HepG2 (cell line): Measurements from ENCODE around the gene CREB3. TPM values are rescaled to one million over a fixed set of nuclear protein-coding genes. Genes with fewer than 3 reads are reported as not detected.

Source experiments
- CREB3 ChIP-seq: sonication (generic); formaldehyde crosslinking; IDR thresholded peaks from 2 replicates; pipeline ENCODE4 v1.5.0; 2020; ENCODE audit warnings: missing genetic modification reagents
- DRAP1 ChIP-seq: IDR thresholded peaks from 2 replicates; pipeline ENCODE4 v1.6.1; 2016; ENCODE audit warnings: missing genetic modification reagents, missing compliant biosample characterization
- DZIP1 ChIP-seq: sonication (generic); formaldehyde crosslinking; IDR thresholded peaks from 2 replicates; pipeline ENCODE4 v1.5.0; 2020; ENCODE audit warnings: mild to moderate bottlenecking, missing genetic modification reagents
- ELF3 ChIP-seq: IDR thresholded peaks from 2 replicates; pipeline ENCODE4 v1.6.1; 2016; ENCODE audit warnings: missing genetic modification reagents, missing compliant biosample characterization
- GZF1 ChIP-seq: sonication (generic); formaldehyde crosslinking; IDR thresholded peaks from 2 replicates; pipeline ENCODE4 v1.5.1; 2020; ENCODE audit warnings: mild to moderate bottlenecking, missing genetic modification reagents
- HIVEP1 ChIP-seq: sonication (generic); formaldehyde crosslinking; IDR thresholded peaks from 2 replicates; pipeline ENCODE4 v1.4.0; 2020; ENCODE audit warnings: mild to moderate bottlenecking, missing genetic modification reagents
- HOXA7 ChIP-seq: sonication (generic); formaldehyde crosslinking; IDR thresholded peaks from 2 replicates; pipeline ENCODE4 v1.8.1; 2022; ENCODE audit warnings: mild to moderate bottlenecking, missing genetic modification reagents, moderate library complexity
- IKZF5 ChIP-seq: IDR thresholded peaks from 2 replicates; pipeline ENCODE4 v1.6.1; 2018; ENCODE audit warnings: missing genetic modification reagents, mild to moderate bottlenecking, missing compliant biosample characterization
- IRF2 ChIP-seq: IDR thresholded peaks from 2 replicates; pipeline ENCODE4 v1.6.1; 2018; ENCODE audit warnings: missing genetic modification reagents, missing compliant biosample characterization
- MAF1 ChIP-seq: sonication (generic); formaldehyde crosslinking; IDR thresholded peaks from 2 replicates; pipeline ENCODE4 v1.5.0; 2020; ENCODE audit warnings: missing genetic modification reagents, borderline replicate concordance
- NFE2 ChIP-seq: sonication (generic); formaldehyde crosslinking; IDR thresholded peaks from 2 replicates; pipeline ENCODE4 v1.4.0; 2020; ENCODE audit warnings: missing genetic modification reagents
- SMAD1 ChIP-seq: sonication (generic); formaldehyde crosslinking; IDR thresholded peaks from 2 replicates; pipeline ENCODE4 v1.4.0; 2020; ENCODE audit warnings: missing genetic modification reagents, low read depth, mild to moderate bottlenecking, borderline replicate concordance
- SNRNP70 ChIP-seq: fragments of 200-400 bp; formaldehyde crosslinking; IDR thresholded peaks from 2 replicates; pipeline ENCODE4 v1.6.1; 2017; ENCODE audit warnings: mild to moderate bottlenecking, low read depth, low read length, moderate library complexity
- TBP ChIP-seq: sonication (generic); formaldehyde crosslinking; IDR thresholded peaks from 2 replicates; pipeline ENCODE4 v1.5.0; 2020; ENCODE audit warnings: missing genetic modification reagents
- THAP7 ChIP-seq: sonication (generic); formaldehyde crosslinking; IDR thresholded peaks from 2 replicates; pipeline ENCODE4 v1.8.1; 2023; ENCODE audit warnings: mild to moderate bottlenecking, missing genetic modification reagents
- ZFX ChIP-seq: sonication (generic); formaldehyde crosslinking; IDR thresholded peaks from 2 replicates; pipeline ENCODE4 v1.4.0; 2020; ENCODE audit warnings: mild to moderate bottlenecking, low read depth, missing genetic modification reagents, moderate library complexity
- ZKSCAN8 ChIP-seq: IDR thresholded peaks from 2 replicates; pipeline ENCODE4 v1.6.1; 2016; ENCODE audit warnings: borderline replicate concordance, missing genetic modification reagents, missing compliant biosample characterization
- ZNF160 ChIP-seq: sonication (generic); formaldehyde crosslinking; IDR thresholded peaks from 2 replicates; pipeline ENCODE4 v1.8.0; 2022; ENCODE audit warnings: mild to moderate bottlenecking, inconsistent platforms, missing genetic modification reagents
- ZNF280B ChIP-seq: sonication (generic); formaldehyde crosslinking; IDR thresholded peaks from 2 replicates; pipeline ENCODE4 v1.5.0; 2020; ENCODE audit warnings: missing genetic modification reagents, mild to moderate bottlenecking, borderline replicate concordance
- ZNF713 ChIP-seq: sonication (generic); formaldehyde crosslinking; IDR thresholded peaks from 2 replicates; pipeline ENCODE4 v1.4.0; 2020; ENCODE audit warnings: mild to moderate bottlenecking, missing genetic modification reagents
- ZNF841 ChIP-seq: sonication (generic); formaldehyde crosslinking; IDR thresholded peaks from 2 replicates; pipeline ENCODE4 v1.8.1; 2023; ENCODE audit warnings: missing genetic modification reagents, borderline replicate concordance
- polyA plus RNA-seq, 8 experiments: library from polyadenylated mRNA; depleted of rRNA in 3 of 8; stranded (reverse) in 7 of 8; unstranded in 1 of 8; fragments of >200 nt; fragmentation: Illumina TruSeq in 4 of 8; extraction: Trizol in 4 of 8; gene quantifications; 2 replicates each; pipeline versions ENCODE4 v1.2.1 to v1.2.3, GENCODE V29; 2011 to 2016; ENCODE audit warnings: low read depth in 4 of 8, missing spikeins in 1 of 8, mixed read lengths in 1 of 8; ENCODE audit not compliant: insufficient read depth in 1 of 8
- total RNA-seq, 5 experiments: library from RNA; depleted of rRNA; stranded (reverse); fragments of >200 nt; fragmentation: Illumina TruSeq; extraction: Trizol; gene quantifications; 2 replicates each; pipeline ENCODE4 v1.2.3, GENCODE V29; 2016; ENCODE audit warnings: low read depth in 1 of 5

Gene CREB3
- total and polyA plus RNA-seq, 2 of the 13 experiments (the other 11 are each of a cell fraction or from before 2014, with no cell fraction given) = 11.1 to 34.2 TPM

GRCh38 chr9:35756275-35757225 lies 24.1 kb downstream of the CREB3 start (continued):
- TF ChIP-seq SMAD1 (CRISPR knock-in tag) (0 out of 2 replicates have a peak, but pooled peaks have one; percentile 34), HOXA7 (CRISPR knock-in tag) (no peak), MAF1 (CRISPR knock-in tag) (peak; percentile 78), THAP7 (CRISPR knock-in tag) (0 out of 2 replicates have a peak, but pooled peaks have one; percentile 43), ZNF160 (CRISPR knock-in tag) (no peak), NFE2 (no peak), HIVEP1 (no peak; the same call in 1 of the 2 replicates), ZNF713 (no peak; the same call in 1 of the 2 replicates), DZIP1 (CRISPR knock-in tag) (no peak; the same call in 1 of the 2 replicates), TBP (0 out of 2 replicates have a peak, but pooled peaks have one; percentile 35), IKZF5 (CRISPR knock-in tag) (peak; percentile 81), ELF3 (CRISPR knock-in tag) (peak; percentile 54; the same call in 1 of the 2 replicates), ZNF841 (CRISPR knock-in tag) (no peak), ZKSCAN8 (CRISPR knock-in tag) (0 out of 2 replicates have a peak, but pooled peaks have one; percentile 14), IRF2 (CRISPR knock-in tag) (peak; percentile 18; the same call in 1 of the 2 replicates), DRAP1 (no peak; the same call in 1 of the 2 replicates), CREB3 (CRISPR knock-in tag) (peak; percentile 86; the same call in 1 of the 2 replicates), ZNF280B (CRISPR knock-in tag) (peak; percentile 88), ZFX (CRISPR knock-in tag) (peak; percentile 90), GZF1 (0 out of 2 replicates have a peak, but pooled peaks have one; percentile 33), SNRNP70 (no peak)
